HepG2 (cell line): ENCODE data around the gene FUZ. TPM values are rescaled to one million over a fixed set of nuclear protein-coding genes. Genes with fewer than 3 reads are reported as not detected.

Experiments used
- ATAC-seq: fragments of 200-7000 bp; cut with Tn5 transposase; 3 replicates; pipeline ENCODE4 v1.9.1; 2020; ENCODE audit warnings: mild to moderate bottlenecking, moderate library complexity
- BruUV-seq: library from RNA; stranded (reverse); fragments of 400-500 nt; replicated peaks from 2 replicates; lab custom pipeline; 2021; lab: Mats Ljungman, UMichigan
- CTCF ChIA-PET: fragments of 300-600 bp; formaldehyde crosslinking; extraction: SDS; loops from one replicate; lab custom pipeline; 2021; ENCODE audit warnings: low total read pairs, inconsistent platforms, low intra/inter-chr PET ratio; lab: Yijun Ruan, JAX
- POLR2A ChIA-PET: fragments of 350-600 bp; sonication (Branson Sonifier 250); formaldehyde crosslinking; loops from one replicate; lab custom pipeline; 2020; ENCODE audit warnings: antibody characterized with exemption, inconsistent platforms; lab: Yijun Ruan, JAX
- DNase-seq: peaks from one replicate; pipeline ENCODE4 v3.0.0-alpha.2; 2015; ENCODE audit warnings: low spot score
- FAIRE-seq: peaks from 3 replicates; lab custom pipeline; 2011; peaks lifted over from hg19 to GRCh38; lab: Jason Lieb, UNC
- H2AFZ ChIP-seq: one replicate; pipeline ENCODE4 v1.6.1; 2011; ENCODE audit warnings: low read length, inconsistent platforms
- H3K27ac ChIP-seq: fragments of 300-600 bp; 3 replicates; pipeline ENCODE4 v1.8.0; 2011; ENCODE audit warnings: mixed run types, mild to moderate bottlenecking, mixed read lengths, low read length, inconsistent platforms; ENCODE audit not compliant: insufficient read depth; ENCODE audit errors: extremely low read length
- H3K27me3 ChIP-seq, 2 experiments: fragments of 200-600 bp in 1 of 2; 2 replicates in 1 of 2; 3 replicates in 1 of 2; pipeline versions ENCODE4 v1.6.0 to v1.8.0; 2011; ENCODE audit warnings: low read length in 2 of 2, mild to moderate bottlenecking in 2 of 2, moderate library complexity in 2 of 2, inconsistent platforms in 1 of 2; ENCODE audit not compliant: insufficient read depth in 2 of 2, control insufficient read depth in 1 of 2
- H3K36me3 ChIP-seq, 2 experiments: fragments of 200-600 bp in 1 of 2; replicated peaks in 1 of 2; 2 replicates in 1 of 2; 3 replicates in 1 of 2; pipeline versions ENCODE4 v1.5.1 to v1.8.0; 2011; ENCODE audit warnings: low read length in 2 of 2, inconsistent platforms in 1 of 2; ENCODE audit not compliant: insufficient read depth in 2 of 2, control insufficient read depth in 1 of 2
- H3K4me1 ChIP-seq: 2 replicates; pipeline ENCODE4 v1.5.1; 2012; ENCODE audit warnings: low read length, inconsistent platforms; ENCODE audit not compliant: insufficient read depth
- H3K4me2 ChIP-seq: 2 replicates; pipeline ENCODE4 v1.6.0; 2011; ENCODE audit warnings: low read depth, low read length, inconsistent platforms
- H3K4me3 ChIP-seq, 3 experiments: fragments of 200-600 bp in 1 of 3; sonication (generic), shearing (Covaris generic) in 1 of 3; replicated peaks in 1 of 3; 2 replicates each; pipeline ENCODE4 v1.5.1; 2011 to 2016; ENCODE audit warnings: low read length in 3 of 3, inconsistent platforms in 2 of 3, low read depth in 2 of 3, mild to moderate bottlenecking in 2 of 3, control low read depth in 1 of 3, mixed read lengths in 1 of 3; ENCODE audit not compliant: insufficient read depth in 1 of 3
- H3K79me2 ChIP-seq: one replicate; pipeline ENCODE4 v1.6.1; 2011; ENCODE audit warnings: low read length, inconsistent platforms; ENCODE audit not compliant: insufficient read depth
- H3K9ac ChIP-seq: 2 replicates; pipeline ENCODE4 v1.6.0; 2011; ENCODE audit warnings: mild to moderate bottlenecking, low read depth, low read length, inconsistent platforms; ENCODE audit not compliant: insufficient read depth
- H3K9me3 ChIP-seq: 2 replicates; pipeline ENCODE4 v1.5.1; 2012; ENCODE audit warnings: mild to moderate bottlenecking, low read length
- H4K20me1 ChIP-seq: 2 replicates; pipeline ENCODE4 v1.6.0; 2011; ENCODE audit warnings: inconsistent platforms, mild to moderate bottlenecking, low read length, moderate library complexity; ENCODE audit not compliant: insufficient read depth
- HNF4G ChIP-seq, 2 experiments: sonication (generic) in 1 of 2; formaldehyde crosslinking in 1 of 2; IDR thresholded peaks; 2 replicates each; pipeline versions ENCODE4 v1.4.0 to v1.6.1; 2011 to 2020; ENCODE audit warnings: borderline replicate concordance in 2 of 2, low read depth in 2 of 2, mild to moderate bottlenecking in 2 of 2, low read length in 1 of 2, missing genetic modification reagents in 1 of 2, moderate library complexity in 1 of 2
- PRDM4 ChIP-seq: sonication (generic); formaldehyde crosslinking; IDR thresholded peaks from 2 replicates; pipeline ENCODE4 v1.9.0; 2021; ENCODE audit warnings: missing genetic modification reagents, borderline replicate concordance
- REPIN1 ChIP-seq: sonication (generic); formaldehyde crosslinking; IDR thresholded peaks from 2 replicates; pipeline ENCODE4 v1.8.0; 2022; ENCODE audit warnings: missing genetic modification reagents, low read depth, mild to moderate bottlenecking, borderline replicate concordance
- YEATS2 ChIP-seq: sonication (generic); formaldehyde crosslinking; IDR thresholded peaks from 2 replicates; pipeline ENCODE4 v1.4.0; 2020; ENCODE audit warnings: missing genetic modification reagents, borderline replicate concordance
- ZNF121 ChIP-seq: sonication (generic); formaldehyde crosslinking; IDR thresholded peaks from 2 replicates; pipeline ENCODE4 v1.5.0; 2020; ENCODE audit warnings: mild to moderate bottlenecking, missing genetic modification reagents
- WGBS: methylation state at CpG from one replicate; pipeline ENCODE4 v1.1.6; 2017; ENCODE audit warnings: low lambda C conversion rate; 5-methylcytosine and 5-hydroxymethylcytosine counted together
- in situ Hi-C: cut with HindIII; loops from 2 replicates; pipeline ENCODE4 v1.10.0; 2017; ENCODE audit warnings: low pct_unique_long_range_greater_than_20kb; ENCODE audit not compliant: extremely low pct_ligation_motif_present
- intact Hi-C: fragments of 100-400 bp; cut with micrococcal nuclease; formaldehyde crosslinking; loops from one replicate; pipeline ENCODE4 v1.10.0; 2022; ENCODE audit not compliant: unreplicated experiment
- polyA plus RNA-seq, 8 experiments: library from polyadenylated mRNA; depleted of rRNA in 3 of 8; stranded (reverse) in 7 of 8; unstranded in 1 of 8; fragments of >200 nt; fragmentation: Illumina TruSeq in 4 of 8; extraction: Trizol in 4 of 8; gene quantifications; 2 replicates each; pipeline versions ENCODE4 v1.2.1 to v1.2.3, GENCODE V29; 2011 to 2016; ENCODE audit warnings: low read depth in 4 of 8, missing spikeins in 1 of 8, mixed read lengths in 1 of 8; ENCODE audit not compliant: insufficient read depth in 1 of 8
- total RNA-seq, 5 experiments: library from RNA; depleted of rRNA; stranded (reverse); fragments of >200 nt; fragmentation: Illumina TruSeq; extraction: Trizol; gene quantifications; 2 replicates each; pipeline ENCODE4 v1.2.3, GENCODE V29; 2016; ENCODE audit warnings: low read depth in 1 of 5

The FUZ gene
- total and polyA plus RNA-seq, 2 of the 13 experiments (the other 11 are each of a cell fraction or from before 2014, with no cell fraction given), result 0.08 TPM; not detected in 1

- no TSS peak for BruUV-seq
- TF ChIP-seq PRDM4 (CRISPR knock-in tag) (no peak), ZNF121 (peak; percentile 36; the same call in 1 of the 2 replicates)
These were observed 38.1 kb downstream of the FUZ start for GRCh38 chr19:49774969-49775368.

GRCh38 chr19:49773663-49774350 is 39.3 kb downstream of the FUZ start:
- in situ Hi-C loops (no loop called here), intact Hi-C loops (no loop called here)
- Histone ChIP-seq H4K20me1 (no peaks in the 10 kb centered on the region), H3K79me2 (peaks cover 6% of the 10 kb centered on the region), H3K27me3 (no peaks in the 10 kb centered on the region), H3K4me3 (no peak overlapping the region), H3K4me1 (peaks cover 33% of the 10 kb centered on the region), H3K9ac (no peak overlapping the region), H2AFZ (no peak overlapping the region), H3K27ac (no peak overlapping the region), H3K4me2 (no peak overlapping the region), H3K9me3 (no peaks in the 10 kb centered on the region), H3K36me3 (no peaks in the 10 kb centered on the region)
- ATAC-seq (no peak), FAIRE-seq (no peak), DNase-seq (no peak)
- CTCF ChIA-PET, result no interaction called here
- WGBS, result 91% methylated on average over 8 of the region's 8 CpGs
- no TSS peak for BruUV-seq
- TF ChIP-seq YEATS2 (no peak), HNF4G (IDR thresholded peaks at IDR 0.05; ENCODE audit: borderline replicate concordance, low read depth, low read length) (no peak), HNF4G (CRISPR knock-in tag; IDR thresholded peaks at IDR 0.05; ENCODE audit: borderline replicate concordance, low read depth) (no peak), REPIN1 (CRISPR knock-in tag) (no peak)
- POLR2A ChIA-PET, result no interaction called here

More at GRCh38 chr19:49774969-49775368, 38.1 kb downstream of the FUZ start:
- in situ Hi-C loops, result no loop called here
- Histone ChIP-seq H3K4me3 (no peak overlapping the region), H3K4me2 (no peak overlapping the region), H3K9me3 (no peaks in the 10 kb centered on the region), H2AFZ (no peak overlapping the region), H4K20me1 (no peaks in the 10 kb centered on the region), H3K9ac (no peak overlapping the region), H3K27ac (no peak overlapping the region), H3K79me2 (peaks cover 3% of the 10 kb centered on the region), H3K4me1 (peaks cover 22% of the 10 kb centered on the region), H3K36me3 (no peaks in the 10 kb centered on the region), H3K27me3 (no peaks in the 10 kb centered on the region)
- POLR2A ChIA-PET, result no interaction called here
- ATAC-seq (no peak), DNase-seq (no peak), FAIRE-seq (no peak)
- 98% methylated on average over 8 of the region's 8 CpGs for WGBS
- CTCF ChIA-PET, result no interaction called here
- intact Hi-C loops, result no loop called here
